Body of pancreas (tissue), 4 donors: Measurements from ENCODE around the gene EIF5A.

Experiments
- POLR2A ChIP-seq, 3 donors: fragments of 450-650 bp; IDR thresholded peaks; one replicate each; pipeline ENCODE4 v1.6.1; 2016; ENCODE audit warnings: antibody characterized with exemption in 3 of 3, mild to moderate bottlenecking in 2 of 3
- TF ChIP-seq, protein P1 (sequence below), 7 experiments: fragments of 450-650 bp in 4 of 7; fragments of 200-600 bp in 3 of 7; sonication (generic) in 3 of 7; IDR thresholded peaks; one replicate each; pipeline ENCODE4 v1.5.1; 2016 to 2019; ENCODE audit warnings: antibody characterized with exemption in 7 of 7

DNA sequence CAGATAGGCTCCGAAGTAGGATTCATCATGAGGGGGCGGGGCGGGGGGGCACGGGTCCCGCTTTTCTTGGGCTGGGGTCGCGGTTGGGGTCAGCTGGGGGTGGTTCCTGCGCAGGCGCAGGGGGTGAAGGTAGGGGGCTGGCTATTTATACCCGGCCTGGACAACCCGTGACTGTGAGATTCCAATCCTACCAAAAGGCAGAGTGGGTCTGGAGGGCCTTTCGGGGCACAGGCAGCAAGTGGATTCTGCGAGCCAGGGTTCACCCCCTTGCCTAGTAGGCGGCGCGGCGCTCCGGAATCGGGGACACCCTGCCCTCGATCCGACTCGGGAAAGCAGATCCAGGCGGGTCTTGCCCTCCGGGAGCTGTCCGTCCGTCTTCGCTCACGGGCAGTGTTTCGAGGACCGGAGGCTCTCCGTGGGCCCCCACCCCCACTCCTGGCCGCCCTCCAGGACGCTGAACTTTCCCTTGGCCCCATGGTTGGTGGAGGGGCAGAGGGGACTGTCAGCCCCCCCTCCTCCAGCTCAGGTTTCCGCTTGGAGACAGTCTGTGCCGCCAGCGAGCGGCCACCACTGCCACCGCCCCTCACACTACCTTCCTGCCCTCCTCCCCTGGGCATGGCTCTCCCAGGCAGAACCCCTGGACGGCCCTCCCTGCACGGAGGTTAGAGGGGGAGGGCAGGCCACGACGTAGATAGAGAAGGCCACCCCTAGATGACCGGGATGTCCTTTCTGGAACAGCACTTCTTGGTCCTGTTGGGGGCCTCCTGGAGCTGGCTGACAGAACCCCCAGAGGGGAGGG, 25.3 kb upstream of the EIF5A start:
- TF ChIP-seq, protein P1, sequence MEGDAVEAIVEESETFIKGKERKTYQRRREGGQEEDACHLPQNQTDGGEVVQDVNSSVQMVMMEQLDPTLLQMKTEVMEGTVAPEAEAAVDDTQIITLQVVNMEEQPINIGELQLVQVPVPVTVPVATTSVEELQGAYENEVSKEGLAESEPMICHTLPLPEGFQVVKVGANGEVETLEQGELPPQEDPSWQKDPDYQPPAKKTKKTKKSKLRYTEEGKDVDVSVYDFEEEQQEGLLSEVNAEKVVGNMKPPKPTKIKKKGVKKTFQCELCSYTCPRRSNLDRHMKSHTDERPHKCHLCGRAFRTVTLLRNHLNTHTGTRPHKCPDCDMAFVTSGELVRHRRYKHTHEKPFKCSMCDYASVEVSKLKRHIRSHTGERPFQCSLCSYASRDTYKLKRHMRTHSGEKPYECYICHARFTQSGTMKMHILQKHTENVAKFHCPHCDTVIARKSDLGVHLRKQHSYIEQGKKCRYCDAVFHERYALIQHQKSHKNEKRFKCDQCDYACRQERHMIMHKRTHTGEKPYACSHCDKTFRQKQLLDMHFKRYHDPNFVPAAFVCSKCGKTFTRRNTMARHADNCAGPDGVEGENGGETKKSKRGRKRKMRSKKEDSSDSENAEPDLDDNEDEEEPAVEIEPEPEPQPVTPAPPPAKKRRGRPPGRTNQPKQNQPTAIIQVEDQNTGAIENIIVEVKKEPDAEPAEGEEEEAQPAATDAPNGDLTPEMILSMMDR (IDR thresholded peaks at IDR 0.05), result no peak
- TF ChIP-seq POLR2A (IDR thresholded peaks at IDR 0.05), result no peak
